PC-9 (cell line): ENCODE results near the gene CHST12.

Experiments used
- EZH2 ChIP-seq: fragments of 200-600 bp; sonication (generic); IDR thresholded peaks from 2 replicates; pipeline ENCODE4 v1.8.0; 2017; ENCODE audit warnings: antibody characterized with exemption, low read depth
- TF ChIP-seq, protein P1 (sequence below): fragments of 200-600 bp; sonication (generic); conservative IDR thresholded peaks from 2 replicates; pipeline ENCODE4 v1.6.1; 2017; ENCODE audit warnings: mixed run types, antibody characterized with exemption, mild to moderate bottlenecking, moderate library complexity

GRCh38 chr7:2354186-2354938 lies 49.0 kb upstream of the CHST12 start, which contains the start of gene EIF3B:
- TF ChIP-seq, protein P1, sequence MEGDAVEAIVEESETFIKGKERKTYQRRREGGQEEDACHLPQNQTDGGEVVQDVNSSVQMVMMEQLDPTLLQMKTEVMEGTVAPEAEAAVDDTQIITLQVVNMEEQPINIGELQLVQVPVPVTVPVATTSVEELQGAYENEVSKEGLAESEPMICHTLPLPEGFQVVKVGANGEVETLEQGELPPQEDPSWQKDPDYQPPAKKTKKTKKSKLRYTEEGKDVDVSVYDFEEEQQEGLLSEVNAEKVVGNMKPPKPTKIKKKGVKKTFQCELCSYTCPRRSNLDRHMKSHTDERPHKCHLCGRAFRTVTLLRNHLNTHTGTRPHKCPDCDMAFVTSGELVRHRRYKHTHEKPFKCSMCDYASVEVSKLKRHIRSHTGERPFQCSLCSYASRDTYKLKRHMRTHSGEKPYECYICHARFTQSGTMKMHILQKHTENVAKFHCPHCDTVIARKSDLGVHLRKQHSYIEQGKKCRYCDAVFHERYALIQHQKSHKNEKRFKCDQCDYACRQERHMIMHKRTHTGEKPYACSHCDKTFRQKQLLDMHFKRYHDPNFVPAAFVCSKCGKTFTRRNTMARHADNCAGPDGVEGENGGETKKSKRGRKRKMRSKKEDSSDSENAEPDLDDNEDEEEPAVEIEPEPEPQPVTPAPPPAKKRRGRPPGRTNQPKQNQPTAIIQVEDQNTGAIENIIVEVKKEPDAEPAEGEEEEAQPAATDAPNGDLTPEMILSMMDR, result no peak
- TF ChIP-seq EZH2, result no peak
